SH-SY5Y (cell line): Measurements from ENCODE around the gene GSN.

Experiments
- GATA2 ChIP-seq: IDR thresholded peaks from 2 replicates; pipeline ENCODE4 v1.6.1; 2011; ENCODE audit warnings: mild to moderate bottlenecking, low read depth, low read length
- GATA3 ChIP-seq: IDR thresholded peaks from 2 replicates; pipeline ENCODE4 v1.6.1; 2011; ENCODE audit warnings: low read depth, mild to moderate bottlenecking, low read length, moderate library complexity

- TF ChIP-seq GATA2 (no peak), GATA3 (no peak)
Observed at GRCh38 chr9:121249563-121249962, 18.4 kb upstream of the GSN start.
